ENCODE data around the gene HIVEP2. TPM values are rescaled to one million over a fixed set of nuclear protein-coding genes. Genes with fewer than 3 reads are reported as not detected.

The HIVEP2 gene
- total and polyA plus RNA-seq, 2 donors (not counting 1 experiment from before 2014, with no cell fraction given): 5.8 to 31.9 TPM

DNA sequence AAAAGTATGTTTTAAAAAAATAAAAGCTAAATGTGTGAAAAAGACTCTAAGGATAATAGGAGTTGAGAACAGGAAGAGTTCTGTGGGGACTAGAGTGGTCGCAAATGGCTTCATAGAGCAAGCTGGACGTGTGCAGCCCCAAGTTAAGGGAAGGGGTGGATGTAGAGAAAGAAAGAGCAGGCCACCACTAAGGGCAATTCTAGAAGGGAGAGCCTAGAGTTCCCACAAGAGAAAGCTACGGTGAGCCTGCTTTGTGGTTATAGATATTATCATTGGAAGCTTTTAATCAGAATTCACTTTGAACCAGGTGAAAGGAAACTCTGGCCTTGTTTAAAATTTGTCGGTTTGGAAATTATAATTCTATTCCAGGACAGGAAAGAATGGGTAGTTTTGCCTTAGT, 101.6 kb downstream of the HIVEP2 start:
- intact Hi-C loops (cut with micrococcal nuclease): loop anchor here (5.0 kb wide), 1 partner anchor 84 kb away; no protein-coding TSS in a partner anchor
- WGBS (ENCODE audit: insufficient coverage): 40% methylated on average over 3 of the region's 4 CpGs
- peak overlapping the region; percentile 95 for H3K27ac Mint-ChIP-seq
- no peaks in the 10 kb centered on the region for H4K20me1 ChIP-seq (ENCODE audit: control insufficient read depth, insufficient read depth, low read length, poor library complexity, severe bottlenecking)
- H3K27me3 Mint-ChIP-seq: no peaks in the 10 kb centered on the region
- H3K4me3 Mint-ChIP-seq: peak overlapping the region; percentile 74
- POLR2A ChIA-PET: interaction anchor here (0.8 to 3.8 kb wide), 2 partner anchors 13 to 19 kb away, joined by 3 to 22 read pairs; no protein-coding TSS in a partner anchor
- peak overlapping the region; percentile 67 for H3K9ac ChIP-seq (ENCODE audit: low read length)
- CTCF ChIA-PET: interaction anchor here (0.7 to 2.2 kb wide), 13 partner anchors 12 to 183 kb away, joined by 3 to 8 read pairs (median 3); no protein-coding TSS in a partner anchor
- no peaks in the 10 kb centered on the region for H3K36me3 ChIP-seq (replicated peaks in 1 of 2; ENCODE audit: control extremely low read depth in 1 of 2, control insufficient read depth in 1 of 2, extremely low read depth in 1 of 2, insufficient read depth in 2 of 2, low read length in 1 of 2)
- peaks cover 92% of the 10 kb centered on the region for H3K79me2 ChIP-seq (ENCODE audit: control insufficient read depth, insufficient read depth, low read length)
- peaks cover 86% of the 10 kb centered on the region for H3K4me1 Mint-ChIP-seq
- ATAC-seq (ENCODE audit: low read depth) (no peak), DNase-seq (no peak)
- H3K9me3 Mint-ChIP-seq (ENCODE audit: insufficient read depth): no peaks in the 10 kb centered on the region
- TF ChIP-seq, protein P1, sequence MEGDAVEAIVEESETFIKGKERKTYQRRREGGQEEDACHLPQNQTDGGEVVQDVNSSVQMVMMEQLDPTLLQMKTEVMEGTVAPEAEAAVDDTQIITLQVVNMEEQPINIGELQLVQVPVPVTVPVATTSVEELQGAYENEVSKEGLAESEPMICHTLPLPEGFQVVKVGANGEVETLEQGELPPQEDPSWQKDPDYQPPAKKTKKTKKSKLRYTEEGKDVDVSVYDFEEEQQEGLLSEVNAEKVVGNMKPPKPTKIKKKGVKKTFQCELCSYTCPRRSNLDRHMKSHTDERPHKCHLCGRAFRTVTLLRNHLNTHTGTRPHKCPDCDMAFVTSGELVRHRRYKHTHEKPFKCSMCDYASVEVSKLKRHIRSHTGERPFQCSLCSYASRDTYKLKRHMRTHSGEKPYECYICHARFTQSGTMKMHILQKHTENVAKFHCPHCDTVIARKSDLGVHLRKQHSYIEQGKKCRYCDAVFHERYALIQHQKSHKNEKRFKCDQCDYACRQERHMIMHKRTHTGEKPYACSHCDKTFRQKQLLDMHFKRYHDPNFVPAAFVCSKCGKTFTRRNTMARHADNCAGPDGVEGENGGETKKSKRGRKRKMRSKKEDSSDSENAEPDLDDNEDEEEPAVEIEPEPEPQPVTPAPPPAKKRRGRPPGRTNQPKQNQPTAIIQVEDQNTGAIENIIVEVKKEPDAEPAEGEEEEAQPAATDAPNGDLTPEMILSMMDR (IDR thresholded peaks at IDR 0.05): no peak
- TF ChIP-seq EZH2 (IDR thresholded peaks at IDR 0.05; ENCODE audit: borderline replicate concordance, insufficient read depth, low read depth, low read length, poor library complexity, severe bottlenecking): no peak
- peak overlapping the region; percentile 86 to 94 for H3K27ac ChIP-seq (ENCODE audit: low read length in 2 of 2)
- H3K4me3 ChIP-seq (ENCODE audit: control extremely low read depth in 1 of 5, extremely low read depth in 1 of 5, insufficient read depth in 1 of 5, low read depth in 2 of 5, low read length in 4 of 5): peak overlapping the region in 2 of 5 experiments; percentile 53 to 71
- H3K27me3 ChIP-seq (replicated peaks in 1 of 4; ENCODE audit: control extremely low read depth in 1 of 4, control insufficient read depth in 3 of 4, insufficient read depth in 4 of 4, low read length in 3 of 4): no peaks in the 10 kb centered on the region
- H3K4me1 ChIP-seq (ENCODE audit: control insufficient read depth in 2 of 2, insufficient read depth in 2 of 2, low read length in 2 of 2): peaks cover 70 to 75% of the 10 kb centered on the region in 2 donors
- H3K4me2 ChIP-seq (replicated peaks; ENCODE audit: low read depth, low read length, poor library complexity, severe bottlenecking): peak overlapping the region; percentile 81
- H2AFZ ChIP-seq (ENCODE audit: insufficient read depth, low read depth, low read length, poor library complexity, severe bottlenecking): peak overlapping the region; percentile 69
- H3K9me3 ChIP-seq (ENCODE audit: control extremely low read depth in 1 of 3, control insufficient read depth in 2 of 3, insufficient read depth in 1 of 3, low read length in 2 of 3): no peaks in the 10 kb centered on the region
